NCI-H187 (cell line): Measurements from ENCODE around the gene LPP.

Source experiments
- DNase-seq, 2 experiments: peaks; one replicate each; lab custom pipeline; 2025; lab: John Stamatoyannopoulos, UW

The LPP gene

GRCh38 chr3:188918093-188918492 is 764.1 kb downstream of the LPP start:
- no peak for DNase-seq

- no peak for DNase-seq
These were observed 769.7 kb downstream of the LPP start for GRCh38 chr3:188923671-188924070.

- DNase-seq: no peak
These were observed 771.4 kb downstream of the LPP start for GRCh38 chr3:188925376-188925775.

GRCh38 chr3:188926111-188926510 is 772.2 kb downstream of the LPP start:
- no peak for DNase-seq

GRCh38 chr3:188926741-188927511 is 773.0 kb downstream of the LPP start:
- no peak for DNase-seq

GRCh38 chr3:188927971-188928370 is 774.0 kb downstream of the LPP start:
- DNase-seq: no peak

- no peak for DNase-seq
These were observed 775.2 kb downstream of the LPP start for GRCh38 chr3:188929137-188929536.

GRCh38 chr3:188931036-188931435 is 777.1 kb downstream of the LPP start:
- DNase-seq: no peak

- DNase-seq: no peak
These were observed 777.6 kb downstream of the LPP start for GRCh38 chr3:188931531-188931930.

- no peak for DNase-seq
These were observed 781.0 kb downstream of the LPP start for GRCh38 chr3:188934989-188935388.

GRCh38 chr3:188936597-188937107 is 782.7 kb downstream of the LPP start:
- no peak for DNase-seq

GRCh38 chr3:188937389-188937788 is 783.4 kb downstream of the LPP start:
- DNase-seq: no peak

GRCh38 chr3:188938999-188939398 is 785.0 kb downstream of the LPP start:
- no peak for DNase-seq

GRCh38 chr3:188939814-188940572 is 786.0 kb downstream of the LPP start:
- DNase-seq: no peak
